ENCODE data around the gene PCBP3. TPM values are rescaled to one million over a fixed set of nuclear protein-coding genes. Genes with fewer than 3 reads are reported as not detected.

The PCBP3 gene
- total RNA-seq, 1 experiment from 2014 or later: not detected

GRCh38 chr21:45886610-45887026 lies 243.1 kb downstream of the PCBP3 start:
- Histone ChIP-seq H3K4me1 (replicated peaks; ENCODE audit: insufficient read depth) (peaks cover 4% of the 10 kb centered on the region; the same call in 1 of the 2 replicates), H4K20me1 (ENCODE audit: insufficient read depth) (no peaks in the 10 kb centered on the region), H3F3A (ENCODE audit: insufficient read depth, low read depth) (peaks cover 3% of the 10 kb centered on the region; the same call in 1 of the 2 replicates), H3K27me3 (ENCODE audit: insufficient read depth, low read depth) (no peaks in the 10 kb centered on the region), H3K79me2 (ENCODE audit: low read depth) (no peaks in the 10 kb centered on the region), H3K4me3 (no peak overlapping the region), H3K9me3 (ENCODE audit: insufficient read depth, low read depth) (no peaks in the 10 kb centered on the region), H2AFZ (no peak overlapping the region), H3K9me2 (ENCODE audit: insufficient read depth) (no peaks in the 10 kb centered on the region), H3K36me3 (ENCODE audit: low read depth) (no peaks in the 10 kb centered on the region), H3K27ac (no peak overlapping the region), H3K4me2 (no peak overlapping the region)
- POLR2A ChIA-PET (ENCODE audit: unreplicated experiment): no interaction called here
- no peak for DNase-seq
- no peak for TF ChIP-seq CTCF (conservative IDR thresholded peaks at IDR 0.05)
- TF ChIP-seq EZH2 (IDR thresholded peaks at IDR 0.05; ENCODE audit: low read depth): no peak
- BruUV-seq (replicated peaks): no TSS peak
- CTCF ChIA-PET: no interaction called here
- intact Hi-C loops (cut with micrococcal nuclease; ENCODE audit: unreplicated experiment): no loop called here

DNA sequence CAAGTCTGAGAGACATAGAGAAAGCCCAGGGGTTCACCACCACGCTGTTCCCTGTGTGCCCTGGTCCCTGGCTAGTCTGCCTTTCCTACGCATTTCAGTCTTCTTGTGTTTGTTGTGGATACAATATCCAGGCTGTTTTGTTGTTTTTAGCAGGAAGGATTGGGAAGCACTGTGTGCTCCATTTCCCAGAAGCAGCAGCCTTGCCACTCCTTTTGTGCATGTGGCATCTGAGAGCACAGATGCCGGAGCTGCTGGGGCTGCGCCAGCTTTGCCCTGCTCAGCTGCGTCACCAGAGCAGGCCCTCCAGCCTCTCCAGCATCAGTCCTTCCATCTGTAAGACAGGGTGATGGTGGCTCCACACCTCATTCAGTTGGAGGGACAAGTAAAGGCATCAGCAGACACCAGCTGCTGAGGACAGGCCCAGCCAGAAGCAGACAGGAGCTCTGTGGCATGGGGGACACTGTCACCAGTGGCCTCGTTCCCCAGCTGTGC lies 243.6 kb downstream of the PCBP3 start:
- DNase-seq: no peak
- no TSS peak for BruUV-seq (replicated peaks)
- Histone ChIP-seq H4K20me1 (ENCODE audit: insufficient read depth) (no peaks in the 10 kb centered on the region), H3K4me1 (replicated peaks; ENCODE audit: insufficient read depth) (peaks cover 9% of the 10 kb centered on the region), H3K79me2 (ENCODE audit: low read depth) (no peaks in the 10 kb centered on the region), H3F3A (ENCODE audit: insufficient read depth, low read depth) (peaks cover 3% of the 10 kb centered on the region; the same call in 1 of the 2 replicates), H2AFZ (no peak overlapping the region), H3K4me2 (no peak overlapping the region), H3K4me3 (no peak overlapping the region), H3K9me3 (ENCODE audit: insufficient read depth, low read depth) (no peaks in the 10 kb centered on the region), H3K27me3 (ENCODE audit: insufficient read depth, low read depth) (no peaks in the 10 kb centered on the region), H3K36me3 (ENCODE audit: low read depth) (no peaks in the 10 kb centered on the region), H3K9me2 (ENCODE audit: insufficient read depth) (no peaks in the 10 kb centered on the region), H3K27ac (no peak overlapping the region)
- POLR2A ChIA-PET (ENCODE audit: unreplicated experiment): no interaction called here
- intact Hi-C loops (cut with micrococcal nuclease; ENCODE audit: unreplicated experiment): no loop called here
- TF ChIP-seq EZH2 (IDR thresholded peaks at IDR 0.05; ENCODE audit: low read depth) (no peak), CTCF (conservative IDR thresholded peaks at IDR 0.05) (no peak)
- CTCF ChIA-PET: no interaction called here

- no TSS peak for BruUV-seq (replicated peaks)
- H3K4me2 ChIP-seq: no peak overlapping the region
- H3K27ac ChIP-seq: no peak overlapping the region
- H3K27me3 ChIP-seq (ENCODE audit: insufficient read depth, low read depth): no peaks in the 10 kb centered on the region
- peaks cover 13% of the 10 kb centered on the region for H3K4me1 ChIP-seq (replicated peaks; ENCODE audit: insufficient read depth)
- intact Hi-C loops (cut with micrococcal nuclease; ENCODE audit: unreplicated experiment): no loop called here
- H4K20me1 ChIP-seq (ENCODE audit: insufficient read depth): no peaks in the 10 kb centered on the region
- DNase-seq: no peak
- H3K4me3 ChIP-seq: no peak overlapping the region
- no peaks in the 10 kb centered on the region for H3K79me2 ChIP-seq (ENCODE audit: low read depth)
- no peaks in the 10 kb centered on the region for H3K36me3 ChIP-seq (ENCODE audit: low read depth)
- peaks cover 3% of the 10 kb centered on the region; the same call in 1 of the 2 replicates for H3F3A ChIP-seq (ENCODE audit: insufficient read depth, low read depth)
- no peaks in the 10 kb centered on the region for H3K9me3 ChIP-seq (ENCODE audit: insufficient read depth, low read depth)
- no peaks in the 10 kb centered on the region for H3K9me2 ChIP-seq (ENCODE audit: insufficient read depth)
- H2AFZ ChIP-seq: no peak overlapping the region
- ChIA-PET POLR2A (ENCODE audit: unreplicated experiment) (no interaction called here), CTCF (no interaction called here)
- no peak for TF ChIP-seq CTCF (conservative IDR thresholded peaks at IDR 0.05)
- TF ChIP-seq EZH2 (IDR thresholded peaks at IDR 0.05; ENCODE audit: low read depth): no peak
Measured at GRCh38 chr21:45887788-45888187, 244.3 kb downstream of the PCBP3 start.
